Suprapubic skin (tissue), 4 donors: ENCODE data around the gene ABHD18.

ENCODE experiments used
- EP300 ChIP-seq: sonication (generic); formaldehyde crosslinking; IDR thresholded peaks from one replicate; pipeline ENCODE4 v1.6.1; 2017; ENCODE audit warnings: antibody characterized with exemption
- POLR2A ChIP-seq, 2 donors: fragments of 450-650 bp; IDR thresholded peaks; one replicate each; pipeline ENCODE4 v1.6.1; 2017; ENCODE audit warnings: antibody characterized with exemption in 2 of 2, mild to moderate bottlenecking in 2 of 2, moderate library complexity in 2 of 2
- POLR2AphosphoS5 ChIP-seq, 3 donors: sonication (generic); formaldehyde crosslinking; IDR thresholded peaks; one replicate each; pipeline ENCODE4 v1.6.1; 2017; ENCODE audit warnings: antibody characterized with exemption in 3 of 3
- TF ChIP-seq, protein P1 (sequence below), 2 donors: fragments of 200-600 bp in 1 of 2; fragments of 450-650 bp in 1 of 2; sonication (generic) in 1 of 2; IDR thresholded peaks; one replicate each; pipeline ENCODE4 v1.5.1; 2016 to 2019; ENCODE audit warnings: antibody characterized with exemption in 2 of 2, mild to moderate bottlenecking in 1 of 2, moderate library complexity in 1 of 2

DNA sequence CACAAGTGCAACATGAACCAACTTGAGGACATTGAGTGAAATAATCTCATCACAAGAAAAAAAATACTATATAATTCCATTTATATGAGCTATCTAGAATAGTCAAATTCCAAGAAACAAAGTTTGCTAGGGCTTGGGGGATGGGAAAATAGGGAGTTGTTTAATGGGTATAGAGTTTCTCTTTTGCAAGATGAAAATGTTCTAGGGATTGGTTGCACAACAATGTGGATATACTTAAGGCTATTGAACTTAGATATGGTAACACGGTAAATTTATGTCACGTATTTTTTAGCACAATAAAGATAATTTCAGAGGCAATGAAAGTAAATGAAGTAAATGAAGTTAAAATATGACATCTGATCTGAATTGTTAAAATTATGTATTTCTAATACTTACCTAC lies 8.1 kb upstream of the ABHD18 start:
- TF ChIP-seq, protein P1, sequence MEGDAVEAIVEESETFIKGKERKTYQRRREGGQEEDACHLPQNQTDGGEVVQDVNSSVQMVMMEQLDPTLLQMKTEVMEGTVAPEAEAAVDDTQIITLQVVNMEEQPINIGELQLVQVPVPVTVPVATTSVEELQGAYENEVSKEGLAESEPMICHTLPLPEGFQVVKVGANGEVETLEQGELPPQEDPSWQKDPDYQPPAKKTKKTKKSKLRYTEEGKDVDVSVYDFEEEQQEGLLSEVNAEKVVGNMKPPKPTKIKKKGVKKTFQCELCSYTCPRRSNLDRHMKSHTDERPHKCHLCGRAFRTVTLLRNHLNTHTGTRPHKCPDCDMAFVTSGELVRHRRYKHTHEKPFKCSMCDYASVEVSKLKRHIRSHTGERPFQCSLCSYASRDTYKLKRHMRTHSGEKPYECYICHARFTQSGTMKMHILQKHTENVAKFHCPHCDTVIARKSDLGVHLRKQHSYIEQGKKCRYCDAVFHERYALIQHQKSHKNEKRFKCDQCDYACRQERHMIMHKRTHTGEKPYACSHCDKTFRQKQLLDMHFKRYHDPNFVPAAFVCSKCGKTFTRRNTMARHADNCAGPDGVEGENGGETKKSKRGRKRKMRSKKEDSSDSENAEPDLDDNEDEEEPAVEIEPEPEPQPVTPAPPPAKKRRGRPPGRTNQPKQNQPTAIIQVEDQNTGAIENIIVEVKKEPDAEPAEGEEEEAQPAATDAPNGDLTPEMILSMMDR (IDR thresholded peaks at IDR 0.05), result no peak
- TF ChIP-seq POLR2A (IDR thresholded peaks at IDR 0.05) (no peak), POLR2AphosphoS5 (IDR thresholded peaks at IDR 0.05) (no peak), EP300 (no peak)
